BJ (cell line): ENCODE data around the gene CPNE5. TPM values are rescaled to one million over a fixed set of nuclear protein-coding genes. Genes with fewer than 3 reads are reported as not detected.

ENCODE experiments used
- CTCF ChIA-PET: fragments of 350-600 bp; formaldehyde crosslinking; extraction: SDS; loops from one replicate; lab custom pipeline; 2021; ENCODE audit warnings: antibody characterized with exemption, inconsistent platforms; lab: Yijun Ruan, JAX
- POLR2A ChIA-PET: fragments of 300-600 bp; sonication (Branson Sonifier 250); formaldehyde crosslinking; extraction: SDS; loops from one replicate; lab custom pipeline; 2021; ENCODE audit warnings: antibody characterized with exemption; lab: Charles Lee
- DNase-seq: peaks from one replicate; pipeline ENCODE4 v3.0.0-alpha.2; 2011; ENCODE audit warnings: low read depth
- H3K27me3 ChIP-seq: 2 replicates; pipeline ENCODE4 v1.6.0; 2011; ENCODE audit warnings: low read length; ENCODE audit not compliant: control insufficient read depth, insufficient read depth
- H3K36me3 ChIP-seq: 2 replicates; pipeline ENCODE4 v1.5.1; 2011; ENCODE audit warnings: low read length; ENCODE audit not compliant: control insufficient read depth, insufficient read depth
- H3K4me3 ChIP-seq: 2 replicates; pipeline ENCODE4 v1.5.1; 2011; ENCODE audit warnings: low read depth, mild to moderate bottlenecking, control low read depth, low read length
- polyA plus RNA-seq: library from polyadenylated mRNA; depleted of rRNA; stranded (reverse); fragments of >200 nt; gene quantifications from 2 replicates; pipeline ENCODE4 v1.2.3, GENCODE V29; 2011
- TF ChIP-seq, protein P1 (sequence below): IDR thresholded peaks from 2 replicates; pipeline ENCODE4 v1.5.1; 2011; ENCODE audit warnings: low read depth, mild to moderate bottlenecking, control low read depth, inconsistent platforms, low read length, moderate library complexity; ENCODE audit not compliant: insufficient read depth

CPNE5 gene
- polyA plus RNA-seq, 1 experiment, result 0.09 TPM

GRCh38 chr6:36757206-36757605, 82.0 kb downstream of the CPNE5 start:
- TF ChIP-seq, protein P1, sequence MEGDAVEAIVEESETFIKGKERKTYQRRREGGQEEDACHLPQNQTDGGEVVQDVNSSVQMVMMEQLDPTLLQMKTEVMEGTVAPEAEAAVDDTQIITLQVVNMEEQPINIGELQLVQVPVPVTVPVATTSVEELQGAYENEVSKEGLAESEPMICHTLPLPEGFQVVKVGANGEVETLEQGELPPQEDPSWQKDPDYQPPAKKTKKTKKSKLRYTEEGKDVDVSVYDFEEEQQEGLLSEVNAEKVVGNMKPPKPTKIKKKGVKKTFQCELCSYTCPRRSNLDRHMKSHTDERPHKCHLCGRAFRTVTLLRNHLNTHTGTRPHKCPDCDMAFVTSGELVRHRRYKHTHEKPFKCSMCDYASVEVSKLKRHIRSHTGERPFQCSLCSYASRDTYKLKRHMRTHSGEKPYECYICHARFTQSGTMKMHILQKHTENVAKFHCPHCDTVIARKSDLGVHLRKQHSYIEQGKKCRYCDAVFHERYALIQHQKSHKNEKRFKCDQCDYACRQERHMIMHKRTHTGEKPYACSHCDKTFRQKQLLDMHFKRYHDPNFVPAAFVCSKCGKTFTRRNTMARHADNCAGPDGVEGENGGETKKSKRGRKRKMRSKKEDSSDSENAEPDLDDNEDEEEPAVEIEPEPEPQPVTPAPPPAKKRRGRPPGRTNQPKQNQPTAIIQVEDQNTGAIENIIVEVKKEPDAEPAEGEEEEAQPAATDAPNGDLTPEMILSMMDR, result no peak
- ChIA-PET POLR2A (no interaction called here), CTCF (interaction anchor here (1.1 to 4.9 kb wide), 3 partner anchors 11 to 142 kb away, joined by 3 to 45 read pairs (median 37); no protein-coding TSS in a partner anchor)

GRCh38 chr6:36756786-36757185, 82.5 kb downstream of the CPNE5 start:
- no peak for DNase-seq
- H3K36me3 ChIP-seq, result no peaks in the 10 kb centered on the region
- H3K27me3 ChIP-seq, result peaks cover 2% of the 10 kb centered on the region
- TF ChIP-seq, protein P1, result no peak
- CTCF ChIA-PET, result interaction anchor here (1.1 to 4.9 kb wide), 2 partner anchors 12 to 138 kb away, joined by 3 to 37 read pairs; no protein-coding TSS in a partner anchor
- POLR2A ChIA-PET, result no interaction called here
- no peak overlapping the region for H3K4me3 ChIP-seq

More at GRCh38 chr6:36757206-36757605, 82.0 kb downstream of the CPNE5 start:
- no peak for DNase-seq
- Histone ChIP-seq H3K36me3 (no peaks in the 10 kb centered on the region), H3K4me3 (no peak overlapping the region), H3K27me3 (peaks cover 2% of the 10 kb centered on the region)

DNA sequence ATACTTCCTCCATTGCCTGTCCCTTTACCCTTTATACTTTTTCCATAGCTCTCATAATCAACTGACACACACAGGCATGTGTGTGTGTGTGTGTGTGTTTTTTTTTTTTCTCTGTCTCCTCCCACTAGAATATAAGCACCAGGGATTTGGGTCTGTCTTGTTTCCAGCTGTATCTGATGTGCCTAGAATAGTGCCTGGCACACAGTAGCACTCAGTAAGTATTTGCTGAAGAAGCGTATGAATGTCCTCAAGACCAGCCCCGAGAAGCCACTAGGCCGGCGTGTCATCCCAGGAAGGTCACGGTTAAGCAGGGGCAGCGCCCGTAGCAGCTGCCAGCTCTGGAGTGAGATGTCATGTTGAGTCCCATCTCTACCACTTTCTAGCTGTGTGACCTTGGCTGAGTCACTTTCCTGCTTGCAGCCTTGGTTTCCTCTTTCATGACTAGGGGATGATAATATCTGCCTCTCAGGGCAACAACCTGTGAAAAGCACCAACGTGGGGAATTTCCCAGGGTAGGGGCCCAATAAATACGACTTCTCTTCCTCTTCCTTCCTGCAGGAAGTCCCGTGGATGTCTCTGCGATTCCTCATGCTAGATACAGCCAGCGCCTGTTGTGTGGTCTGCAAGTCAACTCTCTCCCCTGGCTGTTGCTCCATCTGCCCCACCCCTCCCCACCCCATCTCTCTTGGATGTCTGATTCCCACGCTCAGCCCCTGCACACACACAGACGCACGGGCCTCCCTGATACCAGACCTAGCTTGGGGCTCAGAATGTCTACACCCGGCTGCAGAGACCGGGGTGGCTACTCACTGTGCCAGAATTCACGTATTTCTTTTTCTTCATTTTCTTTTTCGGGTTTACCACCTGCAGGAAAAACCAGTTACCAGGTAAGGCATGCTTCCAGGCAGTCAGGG, 83.6 kb downstream of the CPNE5 start:
- ChIA-PET CTCF (interaction anchor here (0.6 to 4.9 kb wide), 9 partner anchors 10 to 452 kb away, joined by 3 to 37 read pairs (median 3); no protein-coding TSS in a partner anchor), POLR2A (no interaction called here)
- TF ChIP-seq, protein P1, result no peak
- Histone ChIP-seq H3K4me3 (no peak overlapping the region), H3K27me3 (peaks cover 2% of the 10 kb centered on the region), H3K36me3 (no peaks in the 10 kb centered on the region)
- no peak for DNase-seq

DNA sequence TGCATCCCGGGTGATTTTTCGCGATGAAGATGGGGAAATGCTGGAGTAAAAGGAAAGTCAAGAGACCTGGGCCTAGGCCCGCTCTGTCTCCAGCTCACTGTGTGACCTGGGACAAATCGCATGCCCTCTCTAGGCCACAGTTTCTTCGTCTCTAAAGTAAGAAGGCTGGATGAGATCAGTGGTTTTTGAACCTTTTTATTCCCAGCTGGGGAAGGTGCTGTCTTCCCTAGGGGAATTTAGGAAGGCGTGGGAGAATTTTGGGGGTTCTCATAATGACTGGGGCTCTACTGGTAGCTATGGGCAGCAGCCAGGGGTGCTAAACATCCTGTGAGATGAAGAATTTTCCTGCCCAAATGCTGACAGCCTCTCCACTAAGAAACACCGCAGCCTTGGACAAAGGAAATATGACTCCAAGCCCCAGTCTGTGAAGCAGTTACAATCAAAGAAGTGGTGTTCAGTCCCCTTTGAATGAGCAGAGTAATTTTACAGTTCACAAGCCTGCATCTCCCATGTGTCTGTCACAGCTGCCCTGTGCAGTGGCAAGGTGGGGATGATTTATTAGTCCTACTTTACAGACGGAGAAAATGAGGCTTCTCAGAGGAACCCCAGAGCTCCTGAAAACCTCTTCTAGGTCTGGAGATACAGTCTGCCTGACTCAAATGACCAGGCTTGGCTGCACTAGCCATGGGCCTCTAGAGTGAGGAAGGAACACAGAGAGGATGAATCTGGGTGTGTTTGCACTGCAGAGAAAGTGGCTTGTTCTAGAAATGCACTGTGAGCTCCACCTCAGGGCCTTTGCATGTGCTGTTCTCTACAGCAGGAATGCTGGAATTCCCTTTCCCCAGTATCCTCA, 84.4 kb downstream of the CPNE5 start:
- no peaks in the 10 kb centered on the region for H3K27me3 ChIP-seq
- TF ChIP-seq, protein P1, result no peak
- ChIA-PET CTCF (interaction anchor here (0.7 to 4.5 kb wide), 7 partner anchors 9 to 151 kb away, joined by 3 to 20 read pairs (median 3); no protein-coding TSS in a partner anchor), POLR2A (interaction anchor here (0.6 kb wide), 1 partner anchor 127 kb away, joined by 8 read pairs; no protein-coding TSS in a partner anchor)
- no peak for DNase-seq
- no peak overlapping the region for H3K4me3 ChIP-seq
- no peaks in the 10 kb centered on the region for H3K36me3 ChIP-seq
